ENCODE results near the gene NCOA3. TPM values are rescaled to one million over a fixed set of nuclear protein-coding genes. Genes with fewer than 3 reads are reported as not detected.
"Not testable (repeated sequence)": the region's sequence is repeated elsewhere in the genome, so short reads cannot be mapped to it uniquely, and the experiment has no call there.

Gene NCOA3
- total RNA-seq, 3 donors from 2014 or later = 103 to 121 (median 118) TPM

- Mint-ChIP-seq H3K4me3 (no peak overlapping the region), H3K36me3 (ENCODE audit: insufficient read depth) (no peaks in the 10 kb centered on the region), H3K9me3 (no peaks in the 10 kb centered on the region), H3K4me1 (ENCODE audit: low read depth) (peaks cover 44% of the 10 kb centered on the region), H3K27me3 (ENCODE audit: low read depth) (no peaks in the 10 kb centered on the region)
- ATAC-seq (no peak), DNase-seq (no peak)
Observed at GRCh38 chr20:47484303-47484702, 17.4 kb upstream of the NCOA3 start.

- Mint-ChIP-seq H3K4me1 (ENCODE audit: low read depth) (peaks cover 49% of the 10 kb centered on the region), H3K27me3 (ENCODE audit: low read depth) (no peaks in the 10 kb centered on the region), H3K9me3 (no peaks in the 10 kb centered on the region), H3K36me3 (ENCODE audit: insufficient read depth) (no peaks in the 10 kb centered on the region), H3K4me3 (peak overlapping the region; percentile 66)
- peak; percentile 91 to 92 for ATAC-seq
- peak; percentile 45 for DNase-seq
Observed at GRCh38 chr20:47487175-47487917, 14.3 kb upstream of the NCOA3 start.

- Mint-ChIP-seq H3K36me3 (ENCODE audit: insufficient read depth) (no peaks in the 10 kb centered on the region), H3K27me3 (ENCODE audit: low read depth) (no peaks in the 10 kb centered on the region), H3K4me1 (ENCODE audit: low read depth) (peaks cover 67% of the 10 kb centered on the region), H3K9me3 (no peaks in the 10 kb centered on the region), H3K4me3 (no peak overlapping the region)
- ATAC-seq = no peak
- DNase-seq = peak; percentile 35
Observed at GRCh38 chr20:47489448-47489872, 12.2 kb upstream of the NCOA3 start.

GRCh38 chr20:47490795-47491194, 10.9 kb upstream of the NCOA3 start:
- no peaks in the 10 kb centered on the region for H3K36me3 Mint-ChIP-seq (ENCODE audit: insufficient read depth)
- DNase-seq (no peak), ATAC-seq (no peak)
- H3K4me3 Mint-ChIP-seq = no peak overlapping the region
- H3K27me3 Mint-ChIP-seq (ENCODE audit: low read depth) = no peaks in the 10 kb centered on the region
- no peaks in the 10 kb centered on the region for H3K9me3 Mint-ChIP-seq
- peaks cover 60% of the 10 kb centered on the region for H3K4me1 Mint-ChIP-seq (ENCODE audit: low read depth)

DNA sequence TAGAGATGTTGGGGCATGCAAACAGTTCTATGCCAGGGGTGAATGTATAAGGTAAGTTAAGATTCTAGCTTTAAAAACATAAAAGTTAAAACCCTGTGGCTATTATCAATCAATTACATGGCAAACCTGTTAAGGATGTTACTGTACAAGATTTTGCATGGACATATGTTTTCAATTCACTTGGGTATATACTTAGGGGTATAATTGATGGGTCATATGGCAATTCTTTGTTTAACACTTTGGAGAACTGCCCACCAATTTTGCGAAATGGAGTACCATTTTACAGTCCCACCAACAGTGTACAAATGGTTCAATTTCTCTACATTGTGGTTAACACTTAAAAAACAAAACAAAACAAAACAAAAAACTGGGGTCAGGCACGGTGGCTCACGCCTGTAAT, 9.4 kb upstream of the NCOA3 start:
- no peaks in the 10 kb centered on the region for H3K36me3 Mint-ChIP-seq (ENCODE audit: insufficient read depth)
- H3K9me3 Mint-ChIP-seq = no peaks in the 10 kb centered on the region
- H3K4me3 Mint-ChIP-seq = no peak overlapping the region
- no peaks in the 10 kb centered on the region for H3K27me3 Mint-ChIP-seq (ENCODE audit: low read depth)
- ATAC-seq = no peak
- H3K4me1 Mint-ChIP-seq (ENCODE audit: low read depth) = peaks cover 50% of the 10 kb centered on the region
- DNase-seq = no peak

DNA sequence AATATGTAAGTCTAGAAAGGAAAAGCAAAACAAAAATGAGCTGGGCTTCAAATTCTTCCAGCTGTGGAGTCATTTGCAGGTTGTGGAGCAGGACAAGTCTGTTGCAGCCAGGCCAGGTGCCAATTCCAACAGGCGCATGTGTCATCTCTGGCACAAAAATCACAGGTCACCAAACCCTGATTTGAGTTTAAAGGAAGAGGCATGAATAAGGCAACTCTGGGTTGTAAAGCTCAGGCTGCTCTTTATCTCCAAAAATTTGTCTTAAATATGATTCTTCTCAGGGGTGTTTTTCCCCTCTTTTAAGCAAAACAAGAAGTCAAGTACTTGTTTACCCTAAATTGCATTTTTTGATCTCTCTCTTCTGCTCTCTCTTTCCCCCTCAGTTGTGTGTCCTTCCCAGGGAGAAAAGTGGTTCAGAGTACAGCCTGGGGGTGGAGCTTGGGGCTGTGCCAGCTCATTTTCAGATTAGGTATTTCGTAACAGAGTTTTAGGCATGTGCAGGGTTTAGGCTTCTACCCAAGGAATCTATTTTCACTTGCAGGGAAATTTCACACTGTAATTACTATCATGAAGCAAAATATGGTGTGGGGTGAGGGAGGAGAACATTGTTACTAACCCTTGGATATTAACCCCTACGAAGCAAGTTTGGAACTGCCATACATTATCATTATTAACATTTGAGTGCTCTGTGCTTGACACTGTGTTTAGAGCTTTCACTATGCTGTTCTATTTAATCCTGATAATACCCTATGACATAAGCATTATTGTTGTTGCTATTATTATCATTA, 8.3 kb upstream of the NCOA3 start:
- Mint-ChIP-seq H3K4me3 (no peak overlapping the region), H3K27me3 (ENCODE audit: low read depth) (no peaks in the 10 kb centered on the region), H3K36me3 (ENCODE audit: insufficient read depth) (no peaks in the 10 kb centered on the region), H3K9me3 (no peaks in the 10 kb centered on the region), H3K4me1 (ENCODE audit: low read depth) (peaks cover 50% of the 10 kb centered on the region)
- peak; percentile 41 to 59 for ATAC-seq
- peak; percentile 56 for DNase-seq

DNA sequence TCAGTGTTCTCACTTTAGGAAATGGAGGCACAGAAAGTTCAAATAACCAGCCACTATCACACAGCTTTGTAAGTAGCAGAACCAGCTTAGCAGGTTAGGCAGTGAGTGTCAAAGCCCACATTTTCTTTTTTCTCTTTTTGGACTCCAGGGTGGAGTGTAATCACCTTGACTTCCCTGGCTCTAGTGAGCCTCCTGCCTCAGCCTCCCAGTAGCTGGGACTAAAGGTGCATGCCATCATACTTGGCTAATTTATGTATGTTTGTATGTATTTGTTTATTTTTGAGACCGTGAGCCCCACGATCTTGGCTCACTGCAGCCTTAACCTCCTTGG, 7.8 kb upstream of the NCOA3 start:
- Mint-ChIP-seq H3K4me1 (ENCODE audit: low read depth) (peaks cover 50% of the 10 kb centered on the region), H3K9me3 (no peaks in the 10 kb centered on the region)
- no peak for ATAC-seq

DNA sequence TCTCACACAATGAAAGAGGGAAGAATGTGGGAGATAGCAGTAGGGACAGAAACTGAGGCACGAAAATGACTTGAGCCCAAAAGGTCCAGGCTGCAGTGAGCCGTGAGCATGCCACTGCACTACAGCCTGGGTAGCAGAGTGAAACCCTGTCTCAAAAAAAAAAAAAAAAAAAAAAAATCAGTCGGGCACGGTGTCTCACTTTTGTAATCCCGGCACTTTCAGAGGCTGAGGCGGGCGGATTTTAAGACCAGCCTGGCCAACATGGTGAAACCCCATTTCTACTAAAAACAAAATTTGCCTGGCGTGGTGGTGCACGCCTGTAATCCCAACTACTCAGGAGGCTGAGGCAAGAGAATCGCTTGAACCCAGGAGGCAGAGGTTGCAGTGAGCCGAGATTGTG, 7.1 kb upstream of the NCOA3 start:
- not testable (repeated sequence) for H3K4me3 Mint-ChIP-seq; H3K36me3 Mint-ChIP-seq (ENCODE audit: insufficient read depth); H3K9me3 Mint-ChIP-seq; DNase-seq; H3K27me3 Mint-ChIP-seq (ENCODE audit: low read depth); ATAC-seq
- H3K4me1 Mint-ChIP-seq (ENCODE audit: low read depth) = peaks cover 49% of the 10 kb centered on the region

More for the DNA sequence above, 7.8 kb upstream of the NCOA3 start:
- Mint-ChIP-seq H3K27me3 (ENCODE audit: low read depth) (no peaks in the 10 kb centered on the region), H3K4me3 (no peak overlapping the region), H3K36me3 (ENCODE audit: insufficient read depth) (no peaks in the 10 kb centered on the region)
- DNase-seq = no peak

- H3K4me1 Mint-ChIP-seq (ENCODE audit: low read depth) = peaks cover 53% of the 10 kb centered on the region
- H3K9me3 Mint-ChIP-seq = no peaks in the 10 kb centered on the region
- no peaks in the 10 kb centered on the region for H3K36me3 Mint-ChIP-seq (ENCODE audit: insufficient read depth)
- ATAC-seq (no peak), DNase-seq (no peak)
- H3K4me3 Mint-ChIP-seq = no peak overlapping the region
- H3K27me3 Mint-ChIP-seq (ENCODE audit: low read depth) = no peaks in the 10 kb centered on the region
Observed at GRCh38 chr20:47496118-47496517, 5.6 kb upstream of the NCOA3 start.

- H3K4me1 Mint-ChIP-seq (ENCODE audit: low read depth) = peaks cover 45% of the 10 kb centered on the region
- H3K27me3 Mint-ChIP-seq (ENCODE audit: low read depth) = no peaks in the 10 kb centered on the region
- DNase-seq = no peak
- no peak for ATAC-seq
- H3K36me3 Mint-ChIP-seq (ENCODE audit: insufficient read depth) = peaks cover 7% of the 10 kb centered on the region
- peak overlapping the region; percentile 53 for H3K4me3 Mint-ChIP-seq
- H3K9me3 Mint-ChIP-seq = no peaks in the 10 kb centered on the region
Observed at GRCh38 chr20:47498606-47499005, 3.1 kb upstream of the NCOA3 start.

- no peaks in the 10 kb centered on the region for H3K27me3 Mint-ChIP-seq (ENCODE audit: low read depth)
- ATAC-seq (no peak), DNase-seq (no peak)
- H3K9me3 Mint-ChIP-seq = no peaks in the 10 kb centered on the region
- peaks cover 9% of the 10 kb centered on the region for H3K36me3 Mint-ChIP-seq (ENCODE audit: insufficient read depth)
- peaks cover 43% of the 10 kb centered on the region for H3K4me1 Mint-ChIP-seq (ENCODE audit: low read depth)
- H3K4me3 Mint-ChIP-seq = no peak overlapping the region
Observed at GRCh38 chr20:47499053-47499452, 2.6 kb upstream of the NCOA3 start.

GRCh38 chr20:47500082-47500481, 1.6 kb upstream of the NCOA3 start:
- peaks cover 40% of the 10 kb centered on the region for H3K4me1 Mint-ChIP-seq (ENCODE audit: low read depth)
- not testable (repeated sequence) for H3K36me3 Mint-ChIP-seq (ENCODE audit: insufficient read depth); H3K27me3 Mint-ChIP-seq (ENCODE audit: low read depth)

DNA sequence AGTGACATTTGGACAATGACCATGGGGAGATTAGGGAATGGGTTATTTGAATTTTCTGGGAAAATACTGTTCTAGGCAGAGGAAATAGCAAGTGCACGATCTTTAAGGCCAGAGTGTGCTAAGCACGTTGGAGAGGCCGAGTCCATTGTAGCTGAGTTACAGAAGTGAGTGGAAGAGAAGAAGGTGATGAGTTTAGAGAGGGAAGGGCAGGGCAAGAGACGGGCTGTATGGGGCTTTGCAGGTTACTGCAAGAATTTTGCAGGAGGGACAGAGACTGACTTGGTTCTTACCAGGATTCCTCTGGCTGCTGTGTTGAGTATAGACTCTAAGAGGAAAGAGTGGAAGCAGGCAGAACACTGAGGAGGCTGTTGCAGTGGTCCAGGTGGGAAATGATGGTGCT, 1.1 kb upstream of the NCOA3 start:
- no peak for ATAC-seq
- Mint-ChIP-seq H3K9me3 (no peaks in the 10 kb centered on the region), H3K36me3 (ENCODE audit: insufficient read depth) (peaks cover 9% of the 10 kb centered on the region), H3K4me3 (peak overlapping the region; percentile 98), H3K4me1 (ENCODE audit: low read depth) (peaks cover 42% of the 10 kb centered on the region), H3K27me3 (ENCODE audit: low read depth) (no peaks in the 10 kb centered on the region)
- no peak for DNase-seq

More at GRCh38 chr20:47500082-47500481, 1.6 kb upstream of the NCOA3 start:
- H3K4me3 Mint-ChIP-seq = peak overlapping the region; percentile 98
- ATAC-seq, DNase-seq, H3K9me3 Mint-ChIP-seq: not testable (repeated sequence)

DNA sequence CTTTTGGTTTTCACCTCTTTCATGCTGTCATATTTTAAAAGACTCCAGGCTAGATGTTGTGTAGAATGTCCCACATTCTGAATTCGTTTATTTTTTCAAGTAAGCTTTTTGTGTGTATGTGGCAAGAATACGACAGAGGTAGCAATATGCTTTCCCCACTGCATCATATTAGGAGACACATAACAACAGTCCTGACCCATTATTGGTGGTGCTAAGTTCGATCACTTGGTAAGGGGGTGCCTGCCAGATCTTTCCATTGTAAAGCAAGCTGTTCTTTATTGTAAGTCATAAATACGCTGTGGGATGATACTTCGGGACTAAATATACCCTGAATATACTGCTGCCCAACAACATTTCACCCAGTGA, 588 bp upstream of the NCOA3 start:
- no peaks in the 10 kb centered on the region for H3K27me3 Mint-ChIP-seq (ENCODE audit: low read depth)
- peaks cover 43% of the 10 kb centered on the region for H3K4me1 Mint-ChIP-seq (ENCODE audit: low read depth)
- peaks cover 9% of the 10 kb centered on the region for H3K36me3 Mint-ChIP-seq (ENCODE audit: insufficient read depth)
- H3K4me3 Mint-ChIP-seq = peak overlapping the region; percentile 98
- H3K9me3 Mint-ChIP-seq = no peaks in the 10 kb centered on the region
- ATAC-seq (no peak), DNase-seq (no peak)

Data from activated T-cell treated with anti-CD3 and anti-CD28 coated beads, Interleukin-2, amount 50 U/mL, for 4 hours (primary cell).